K562 (cell line): ENCODE measurements around the gene KIAA0319L. TPM values are rescaled to one million over a fixed set of nuclear protein-coding genes. Genes with fewer than 3 reads are reported as not detected.
A peak's percentile ranks its signal among the peaks of the same experiment; 100 is the strongest.

ENCODE experiments used
- ARID2 ChIP-seq: fragments of 450-650 bp; IDR thresholded peaks from 2 replicates; pipeline ENCODE4 v1.6.1; 2017; ENCODE audit warnings: antibody characterized with exemption, mild to moderate bottlenecking
- DDX20 ChIP-seq: fragments of 450-650 bp; IDR thresholded peaks from 2 replicates; pipeline ENCODE4 v1.6.1; 2016; ENCODE audit warnings: missing genetic modification characterization, low read depth, mild to moderate bottlenecking, missing compliant biosample characterization, moderate library complexity
- ELK1 ChIP-seq: sonication (generic); formaldehyde crosslinking; IDR thresholded peaks from 2 replicates; pipeline ENCODE4 v1.8.1; 2022; ENCODE audit warnings: missing genetic modification reagents
- EP400 ChIP-seq: fragments of 450-650 bp; IDR thresholded peaks from 2 replicates; pipeline ENCODE4 v1.6.1; 2017; ENCODE audit warnings: antibody characterized with exemption, mild to moderate bottlenecking, moderate library complexity
- FOXK2 ChIP-seq, 2 experiments: fragments of 450-650 bp; IDR thresholded peaks in 1 of 2; conservative IDR thresholded peaks in 1 of 2; 2 replicates each; pipeline ENCODE4 v1.6.1; 2016; ENCODE audit warnings: low read depth in 2 of 2, mild to moderate bottlenecking in 1 of 2
- GATAD2B ChIP-seq: fragments of 450-650 bp; IDR thresholded peaks from 2 replicates; pipeline ENCODE4 v1.6.1; 2017; ENCODE audit warnings: mild to moderate bottlenecking, borderline replicate concordance
- GTF3C2 ChIP-seq: IDR thresholded peaks from 3 replicates; pipeline ENCODE4 v1.6.1; 2011; ENCODE audit warnings: borderline replicate concordance, mild to moderate bottlenecking, moderate library complexity; ENCODE audit not compliant: insufficient read length; ENCODE audit errors: extremely low read depth
- HDAC6 ChIP-seq: IDR thresholded peaks from 2 replicates; pipeline ENCODE4 v1.6.1; 2012; ENCODE audit warnings: low read depth, mild to moderate bottlenecking, control low read depth, inconsistent platforms, low read length, moderate library complexity
- HDAC8 ChIP-seq: fragments of 450-650 bp; IDR thresholded peaks from 2 replicates; pipeline ENCODE4 v1.6.1; 2016; ENCODE audit warnings: mild to moderate bottlenecking, missing genetic modification characterization, moderate library complexity, missing compliant biosample characterization
- MBD2 ChIP-seq: sonication (generic); IDR thresholded peaks from 2 replicates; pipeline ENCODE4 v1.6.1; 2016; ENCODE audit warnings: low read depth, borderline replicate concordance
- NR2F6 ChIP-seq: fragments of 450-650 bp; formaldehyde crosslinking; IDR thresholded peaks from 2 replicates; pipeline ENCODE4 v1.4.0; 2020; ENCODE audit warnings: mild to moderate bottlenecking
- PCBP1 ChIP-seq: fragments of 200-400 bp; formaldehyde crosslinking; IDR thresholded peaks from 2 replicates; pipeline ENCODE4 v1.6.1; 2018; ENCODE audit warnings: mild to moderate bottlenecking, low read depth, low read length; ENCODE audit not compliant: poor library complexity, severe bottlenecking
- POLR2A ChIP-seq: fragments of 450-650 bp; conservative IDR thresholded peaks from 2 replicates; pipeline ENCODE4 v1.6.1; 2016
- RBM22 ChIP-seq: fragments of 200-400 bp; formaldehyde crosslinking; IDR thresholded peaks from 2 replicates; pipeline ENCODE4 v1.6.1; 2018; ENCODE audit warnings: low read length, low read depth; ENCODE audit not compliant: poor library complexity, severe bottlenecking
- RFX7 ChIP-seq: fragments of 250-450 bp; sonication (Bioruptor Pico); IDR thresholded peaks from 2 replicates; pipeline ENCODE4 v1.5.1; 2021; ENCODE audit warnings: mild to moderate bottlenecking
- SIX5 ChIP-seq, 2 experiments: IDR thresholded peaks; 2 replicates each; pipeline ENCODE4 v1.6.1; 2011; ENCODE audit warnings: low read length in 2 of 2, borderline replicate concordance in 1 of 2, low read depth in 1 of 2, mild to moderate bottlenecking in 1 of 2, moderate library complexity in 1 of 2; ENCODE audit not compliant: insufficient read depth in 1 of 2
- SREBF1 ChIP-seq: fragments of 150-350 bp; IDR thresholded peaks from 2 replicates; pipeline ENCODE4 v1.6.1; 2014; ENCODE audit warnings: antibody characterized with exemption, low read depth, low read length, borderline replicate concordance
- TARDBP ChIP-seq: fragments of 450-650 bp; IDR thresholded peaks from 2 replicates; pipeline ENCODE4 v1.6.1; 2016
- ZBTB17 ChIP-seq: fragments of 450-650 bp; formaldehyde crosslinking; IDR thresholded peaks from 2 replicates; pipeline ENCODE4 v1.4.0; 2020; ENCODE audit warnings: mild to moderate bottlenecking
- ZNF143 ChIP-seq: sonication (generic); formaldehyde crosslinking; IDR thresholded peaks from 2 replicates; pipeline ENCODE4 v1.9.0; 2022; ENCODE audit warnings: mild to moderate bottlenecking, missing genetic modification reagents
- ZNF24 ChIP-seq: fragments of 450-650 bp; IDR thresholded peaks from 2 replicates; pipeline ENCODE4 v1.6.1; 2016
- ZSCAN29 ChIP-seq: fragments of 450-650 bp; IDR thresholded peaks from 2 replicates; pipeline ENCODE4 v1.6.1; 2017
- polyA plus RNA-seq, 8 experiments: library from polyadenylated mRNA; depleted of rRNA in 4 of 8; stranded (reverse) in 5 of 8; unstranded in 3 of 8; fragments of >200 nt; fragmentation: Nextera tagmentation in 2 of 8; fragmentation: Illumina TruSeq in 1 of 8; extraction: Ambion mirVana in 2 of 8; extraction: Trizol in 1 of 8; gene quantifications; 2 replicates each; pipeline versions ENCODE4 v1.2.1 to v1.2.3, GENCODE V29; 2011 to 2014; ENCODE audit warnings: inconsistent platforms in 1 of 8, missing spikeins in 1 of 8
- total RNA-seq, 7 experiments: library from RNA; depleted of rRNA in 6 of 7; stranded (reverse); fragments of >200 nt in 6 of 7; fragmentation: Illumina TruSeq in 2 of 7; extraction: Trizol in 2 of 7; gene quantifications; 2 replicates each; pipeline versions ENCODE4 v1.2.1 to v1.2.3, GENCODE V29; 2011 to 2021; ENCODE audit warnings: low replicate concordance in 1 of 7
- TF ChIP-seq, protein P1 (sequence below), 3 experiments: fragments of 200-800 bp in 1 of 3; sonication (Bioruptor generic) in 1 of 3; sonication (generic) in 1 of 3; formaldehyde crosslinking in 1 of 3; IDR thresholded peaks; 2 replicates each; pipeline versions ENCODE4 v1.6.1 to v1.8.0; 2016 to 2022; ENCODE audit warnings: mild to moderate bottlenecking in 2 of 3, missing compliant biosample characterization in 2 of 3, missing genetic modification characterization in 2 of 3, missing genetic modification reagents in 1 of 3

The KIAA0319L gene
- total and polyA plus RNA-seq, 9 of the 15 experiments (the other 6 are each of a cell fraction or from before 2014, with no cell fraction given): 2.4 to 51.7 (median 27.4) TPM

DNA sequence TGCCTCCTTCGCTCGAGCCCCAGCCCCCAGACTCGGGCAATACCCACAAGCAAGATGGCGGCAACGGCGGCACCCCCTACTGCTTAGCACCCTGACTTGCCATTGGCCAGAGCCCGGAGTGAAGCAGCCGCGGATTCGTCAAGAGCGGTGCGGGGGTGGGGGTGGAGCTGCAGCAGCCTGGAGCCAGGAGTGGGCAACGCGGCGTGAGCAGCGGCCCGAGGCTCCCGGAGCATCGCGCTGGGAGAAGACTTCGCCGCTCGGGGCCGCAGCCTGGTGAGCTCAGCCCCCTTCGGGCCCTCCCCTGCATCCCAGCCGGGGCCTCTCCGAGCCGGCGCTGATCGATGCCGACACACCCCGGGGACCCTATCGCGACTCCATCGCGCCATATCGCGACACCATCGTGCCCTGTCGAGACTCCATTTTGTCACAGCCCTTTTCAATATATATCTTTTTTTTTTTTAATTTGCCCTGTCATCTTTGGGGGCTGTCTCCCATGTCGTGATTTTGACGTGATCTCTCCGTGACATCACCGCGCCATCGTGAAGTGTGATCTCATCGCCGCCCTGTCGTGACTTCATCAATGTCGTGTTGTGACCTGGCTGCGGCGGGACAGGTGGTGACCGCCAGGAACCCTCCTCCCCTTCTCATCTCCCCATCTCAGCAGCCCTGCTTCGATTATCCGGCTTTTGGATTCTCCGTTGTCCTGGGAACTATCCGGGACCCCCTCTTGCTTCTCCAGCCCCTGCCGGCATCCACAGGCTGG lies 589 bp upstream of the KIAA0319L start, which contains the start of gene NCDN (continued):
- TF ChIP-seq GTF3C2 (no peak), MBD2 (peak; percentile 100), DDX20 (tag) (no peak), SREBF1 (0 out of 2 replicates have a peak, but pooled peaks have one; percentile 55), ARID2 (no peak), GATAD2B (0 out of 2 replicates have a peak, but pooled peaks have one; percentile 19), ZNF143 (CRISPR knock-in tag) (no peak; the same call in 1 of the 2 replicates), PCBP1 (peak; percentile 35), FOXK2 (conservative IDR thresholded peaks at IDR 0.05 in 1 of 2, IDR thresholded peaks at IDR 0.05 in 1 of 2; ENCODE audit: low read depth in 2 of 2) (0 out of 4 replicates have a peak, but pooled peaks of 1 of the 2 experiments have one; percentile 23), TARDBP (no peak), ZSCAN29 (0 out of 2 replicates have a peak, but pooled peaks have one; percentile 26), NR2F6 (no peak), POLR2A (peak; percentile 78; the same call in 1 of the 2 replicates), ZNF24 (no peak), EP400 (peak; percentile 99), HDAC8 (tag) (peak; percentile 40; the same call in 1 of the 2 replicates), HDAC6 (no peak), SIX5 (IDR thresholded peaks at IDR 0.05; ENCODE audit: borderline replicate concordance in 1 of 2, insufficient read depth in 1 of 2, low read depth in 1 of 2, low read length in 2 of 2) (peak; percentile 91 to 95), RBM22 (no peak), ZBTB17 (CRISPR knock-in tag) (peak; percentile 86), RFX7 (no peak), ELK1 (CRISPR knock-in tag) (no peak)
- TF ChIP-seq, protein P1, sequence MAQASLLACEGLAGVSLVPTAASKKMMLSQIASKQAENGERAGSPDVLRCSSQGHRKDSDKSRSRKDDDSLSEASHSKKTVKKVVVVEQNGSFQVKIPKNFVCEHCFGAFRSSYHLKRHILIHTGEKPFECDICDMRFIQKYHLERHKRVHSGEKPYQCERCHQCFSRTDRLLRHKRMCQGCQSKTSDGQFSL (CRISPR knock-in tag; IDR thresholded peaks at IDR 0.05): peak; percentile 91
- TF ChIP-seq, protein P1 (tag; IDR thresholded peaks at IDR 0.05): peak in 1 of 2 experiments; percentile 45; a peak in 1 of 4 replicates
